ENCODE data around the gene CBFA2T3.

Gene CBFA2T3

DNA sequence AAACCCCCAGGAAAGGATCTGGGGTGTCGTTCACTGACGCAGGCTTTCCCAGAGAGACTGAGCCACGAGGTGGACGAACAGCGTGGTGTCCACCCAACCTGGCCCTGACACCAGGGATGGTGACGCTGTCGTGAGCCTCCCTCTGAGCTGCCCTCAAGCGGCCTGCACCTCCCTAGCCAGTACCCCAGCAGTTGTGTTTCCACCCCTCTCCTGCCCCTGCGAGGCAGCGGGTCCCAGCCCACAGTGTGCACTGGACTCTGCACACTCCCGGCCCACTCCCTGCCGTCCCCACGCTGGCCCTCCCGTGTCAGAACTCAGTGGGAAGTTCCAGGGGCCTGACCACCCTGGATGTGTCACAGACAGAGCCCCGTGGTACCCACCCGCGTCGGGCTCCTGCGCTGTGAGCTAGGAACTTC lies 39.8 kb downstream of the CBFA2T3 start:
- H3K9me3 ChIP-seq (ENCODE audit: control insufficient read depth, low read length): no peaks in the 10 kb centered on the region
- peaks cover 3% of the 10 kb centered on the region for H3K4me1 ChIP-seq (ENCODE audit: control insufficient read depth, insufficient read depth, low read length)
- H3K36me3 ChIP-seq (ENCODE audit: control insufficient read depth, insufficient read depth, low read length): no peaks in the 10 kb centered on the region
- peaks cover 44% of the 10 kb centered on the region for H3K27me3 ChIP-seq (ENCODE audit: control insufficient read depth, insufficient read depth, low read length, poor library complexity, severe bottlenecking)
- no peak overlapping the region for H3K4me3 ChIP-seq (ENCODE audit: insufficient read depth, low read depth, low read length)
- 94 to 95% methylated on average over 19 of the region's 19 CpGs for WGBS, 2 experiments
- H3K27ac ChIP-seq (ENCODE audit: insufficient read depth, low read depth, low read length, poor library complexity, severe bottlenecking): no peak overlapping the region

DNA sequence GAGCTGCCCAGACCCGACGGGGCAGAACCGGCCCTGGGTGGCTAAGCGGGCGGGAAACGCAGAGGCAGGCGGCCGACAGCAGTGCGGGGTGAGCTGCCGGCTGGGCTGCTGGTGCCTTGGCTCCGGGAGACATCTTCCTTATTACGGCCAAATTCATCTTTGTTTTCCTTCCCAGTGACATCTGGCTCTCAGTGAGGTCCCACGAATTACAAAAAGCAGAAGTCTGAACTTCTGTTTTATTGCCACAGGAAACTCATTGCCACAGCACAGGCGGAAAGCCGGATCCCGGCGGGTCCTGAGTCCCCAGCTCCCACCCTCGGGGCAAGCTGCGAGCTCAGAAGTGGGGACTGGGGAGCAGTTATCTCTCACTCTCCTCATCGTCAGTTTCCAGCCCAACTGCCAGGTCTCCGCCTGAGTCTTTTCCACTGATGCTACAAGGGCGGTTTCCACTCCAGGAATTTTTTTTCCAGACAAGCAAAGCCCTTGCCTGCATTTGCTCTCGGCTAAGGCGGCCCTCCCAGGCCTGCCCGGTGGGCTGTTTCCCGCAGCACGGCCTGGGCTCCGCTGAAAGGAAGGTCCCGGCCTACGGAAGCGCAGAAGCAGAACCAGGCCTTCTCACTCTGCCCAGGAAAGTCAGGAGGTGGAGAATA lies 40.3 kb downstream of the CBFA2T3 start:
- H3K36me3 ChIP-seq (ENCODE audit: control insufficient read depth, insufficient read depth, low read length): no peaks in the 10 kb centered on the region
- H3K4me1 ChIP-seq (ENCODE audit: control insufficient read depth, insufficient read depth, low read length): no peaks in the 10 kb centered on the region
- no peaks in the 10 kb centered on the region for H3K9me3 ChIP-seq (ENCODE audit: control insufficient read depth, low read length)
- peaks cover 40% of the 10 kb centered on the region for H3K27me3 ChIP-seq (ENCODE audit: control insufficient read depth, insufficient read depth, low read length, poor library complexity, severe bottlenecking)
- H3K4me3 ChIP-seq (ENCODE audit: insufficient read depth, low read depth, low read length): no peak overlapping the region
- WGBS, 2 experiments: 86 to 88% methylated on average over 31 of the region's 31 CpGs
- H3K27ac ChIP-seq (ENCODE audit: insufficient read depth, low read depth, low read length, poor library complexity, severe bottlenecking): no peak overlapping the region

DNA sequence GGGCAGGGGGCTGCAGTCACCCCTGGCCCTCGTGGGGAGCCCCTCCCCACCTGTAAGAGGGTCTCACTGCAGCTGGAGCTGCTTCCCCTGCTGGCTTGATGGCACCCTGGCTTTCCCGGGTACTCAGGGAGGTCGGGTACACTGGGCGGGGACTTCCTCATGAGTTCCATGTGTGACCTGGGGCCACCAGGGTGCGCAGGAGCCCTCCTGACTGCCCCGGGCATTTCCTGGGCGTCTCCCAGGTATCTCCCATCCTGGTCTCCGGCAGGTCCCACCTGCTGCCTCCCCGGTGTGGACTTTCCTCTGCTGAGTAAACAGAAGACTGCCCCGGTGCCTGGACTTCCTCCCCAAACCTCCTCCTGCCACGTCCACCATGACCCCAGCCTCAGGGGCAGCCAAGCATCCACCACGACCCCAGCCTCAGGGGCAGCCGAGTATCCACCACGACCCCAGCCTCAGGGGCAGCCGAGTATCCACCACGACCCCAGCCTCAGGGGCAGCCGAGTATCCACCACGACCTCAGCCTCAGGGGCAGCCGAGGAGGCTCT lies 40.9 kb downstream of the CBFA2T3 start:
- no peak overlapping the region for H3K4me3 ChIP-seq (ENCODE audit: insufficient read depth, low read depth, low read length)
- H3K4me1 ChIP-seq (ENCODE audit: control insufficient read depth, insufficient read depth, low read length): no peaks in the 10 kb centered on the region
- H3K9me3 ChIP-seq (ENCODE audit: control insufficient read depth, low read length): no peaks in the 10 kb centered on the region
- H3K36me3 ChIP-seq (ENCODE audit: control insufficient read depth, insufficient read depth, low read length): no peaks in the 10 kb centered on the region
- 85% methylated on average over 19 of the region's 19 CpGs for WGBS, 2 experiments
- H3K27ac ChIP-seq (ENCODE audit: insufficient read depth, low read depth, low read length, poor library complexity, severe bottlenecking): no peak overlapping the region
- peaks cover 34% of the 10 kb centered on the region for H3K27me3 ChIP-seq (ENCODE audit: control insufficient read depth, insufficient read depth, low read length, poor library complexity, severe bottlenecking)

DNA sequence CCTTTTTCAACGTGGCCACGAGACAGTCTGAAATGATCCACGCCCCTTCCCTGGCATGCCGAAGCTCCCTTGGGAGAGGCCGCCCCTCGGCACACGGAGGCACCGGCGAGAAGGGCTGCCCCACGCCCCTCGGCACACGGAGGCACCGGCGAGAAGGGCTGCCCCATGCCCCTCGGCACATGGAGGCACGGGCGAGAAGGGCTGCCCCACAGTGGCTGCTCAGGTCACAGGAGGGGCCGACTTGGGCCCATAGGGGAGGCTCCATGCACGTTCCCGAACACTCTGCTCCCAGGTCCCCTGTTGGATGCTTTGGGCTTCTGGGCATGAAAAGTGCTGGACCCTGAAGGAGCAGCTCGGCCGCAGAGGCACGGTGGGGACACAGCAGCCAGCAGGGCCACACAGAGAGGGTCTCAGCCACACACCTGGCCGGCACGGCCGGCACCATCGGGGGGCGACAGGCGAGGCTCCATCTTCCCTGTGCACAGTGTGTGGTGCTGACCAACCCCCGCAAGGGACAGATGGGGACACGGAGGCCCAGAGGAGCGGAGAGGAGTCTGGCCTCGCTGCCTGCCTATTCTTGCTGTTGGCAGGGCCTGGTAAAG lies 42.8 kb downstream of the CBFA2T3 start:
- H3K4me3 ChIP-seq (ENCODE audit: insufficient read depth, low read depth, low read length): no peak overlapping the region
- H3K36me3 ChIP-seq (ENCODE audit: control insufficient read depth, insufficient read depth, low read length): no peaks in the 10 kb centered on the region
- H3K27ac ChIP-seq (ENCODE audit: insufficient read depth, low read depth, low read length, poor library complexity, severe bottlenecking): no peak overlapping the region
- H3K4me1 ChIP-seq (ENCODE audit: control insufficient read depth, insufficient read depth, low read length): no peaks in the 10 kb centered on the region
- H3K9me3 ChIP-seq (ENCODE audit: control insufficient read depth, low read length): no peaks in the 10 kb centered on the region
- peaks cover 15% of the 10 kb centered on the region for H3K27me3 ChIP-seq (ENCODE audit: control insufficient read depth, insufficient read depth, low read length, poor library complexity, severe bottlenecking)
- WGBS, 2 experiments: 84 to 85% methylated on average over 33 of the region's 33 CpGs

DNA sequence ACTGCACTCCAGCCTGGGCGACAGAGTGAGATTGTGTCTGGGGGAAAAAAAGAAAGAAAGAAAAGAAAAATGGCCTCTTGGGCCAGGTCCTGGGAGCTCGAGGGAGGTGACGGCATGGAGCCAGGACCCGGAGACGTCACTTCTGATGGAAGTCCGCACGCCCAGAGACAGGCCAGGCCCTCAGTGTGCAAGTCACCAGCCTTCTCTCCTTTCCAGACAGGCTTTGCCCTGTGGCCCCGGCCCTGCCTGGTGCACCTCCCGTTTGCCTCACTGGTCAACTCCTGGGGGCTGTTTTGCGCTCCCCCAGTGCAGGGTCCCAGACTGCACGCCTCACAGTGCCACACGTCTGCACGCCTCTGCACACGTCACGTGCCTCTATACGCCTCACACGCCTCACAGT lies 44.1 kb downstream of the CBFA2T3 start:
- Histone ChIP-seq H3K36me3 (ENCODE audit: control insufficient read depth, insufficient read depth, low read length) (no peaks in the 10 kb centered on the region), H3K27me3 (ENCODE audit: control insufficient read depth, insufficient read depth, low read length, poor library complexity, severe bottlenecking) (peaks cover 3% of the 10 kb centered on the region), H3K4me3 (ENCODE audit: insufficient read depth, low read depth, low read length) (no peak overlapping the region), H3K9me3 (ENCODE audit: control insufficient read depth, low read length) (no peaks in the 10 kb centered on the region), H3K27ac (ENCODE audit: insufficient read depth, low read depth, low read length, poor library complexity, severe bottlenecking) (no peak overlapping the region), H3K4me1 (ENCODE audit: control insufficient read depth, insufficient read depth, low read length) (no peaks in the 10 kb centered on the region)
- WGBS, 2 experiments: 95% methylated on average over 13 of the region's 17 CpGs

DNA sequence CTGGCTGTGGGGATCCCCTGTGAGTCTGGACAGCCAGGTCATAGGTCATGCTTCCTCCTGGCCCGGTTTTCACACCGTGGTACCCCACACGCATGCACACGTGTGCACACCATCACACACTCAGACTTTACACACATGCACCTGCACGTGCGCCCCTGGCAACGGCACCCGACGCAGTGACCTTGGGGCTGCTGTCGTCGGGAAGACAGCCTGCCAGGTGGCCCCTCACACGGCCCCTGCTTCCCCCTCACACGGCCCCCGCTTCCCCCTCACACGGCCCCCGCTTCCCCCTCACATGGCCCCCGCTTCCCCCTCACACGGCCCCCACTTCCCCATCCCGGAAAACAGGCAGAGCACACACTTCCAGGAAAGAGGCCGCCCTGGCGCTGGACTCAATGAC lies 45.1 kb downstream of the CBFA2T3 start:
- H3K4me3 ChIP-seq (ENCODE audit: insufficient read depth, low read depth, low read length): no peak overlapping the region
- H3K27ac ChIP-seq (ENCODE audit: insufficient read depth, low read depth, low read length, poor library complexity, severe bottlenecking): no peak overlapping the region
- WGBS, 2 experiments: 91 to 92% methylated on average over 19 to 21 of the region's 21 CpGs
- H3K4me1 ChIP-seq (ENCODE audit: control insufficient read depth, insufficient read depth, low read length): no peaks in the 10 kb centered on the region
- no peaks in the 10 kb centered on the region for H3K9me3 ChIP-seq (ENCODE audit: control insufficient read depth, low read length)
- H3K27me3 ChIP-seq (ENCODE audit: control insufficient read depth, insufficient read depth, low read length, poor library complexity, severe bottlenecking): no peaks in the 10 kb centered on the region
- H3K36me3 ChIP-seq (ENCODE audit: control insufficient read depth, insufficient read depth, low read length): no peaks in the 10 kb centered on the region

DNA sequence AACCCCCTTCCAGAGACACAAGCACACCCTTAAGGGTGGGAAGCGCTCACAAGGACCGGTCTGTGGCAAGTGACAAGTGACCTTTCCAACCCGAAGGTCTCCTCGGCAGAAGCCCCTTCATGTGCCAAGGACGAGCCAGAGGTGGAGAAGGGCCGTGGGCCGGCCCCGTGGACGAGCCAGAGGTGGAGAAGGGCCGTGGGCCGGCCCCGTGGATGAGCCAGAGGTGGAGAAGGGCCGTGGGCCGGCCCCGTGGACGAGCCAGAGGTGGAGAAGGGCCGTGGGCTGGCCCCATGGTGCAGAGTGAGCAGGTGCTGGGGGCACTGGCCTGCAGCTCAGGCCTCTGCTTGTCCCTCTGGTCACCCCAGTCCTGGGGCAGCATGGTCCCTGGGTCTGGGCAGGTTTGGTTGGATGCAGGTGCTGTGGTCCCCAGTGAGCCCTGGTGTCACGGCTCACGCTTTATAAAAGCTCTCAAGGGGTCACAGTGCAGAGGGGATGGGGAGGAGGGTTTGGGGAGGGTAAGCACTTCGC lies 45.6 kb downstream of the CBFA2T3 start:
- Histone ChIP-seq H3K9me3 (ENCODE audit: control insufficient read depth, low read length) (no peaks in the 10 kb centered on the region), H3K4me1 (ENCODE audit: control insufficient read depth, insufficient read depth, low read length) (peaks cover 3% of the 10 kb centered on the region), H3K36me3 (ENCODE audit: control insufficient read depth, insufficient read depth, low read length) (no peaks in the 10 kb centered on the region), H3K4me3 (ENCODE audit: insufficient read depth, low read depth, low read length) (no peak overlapping the region), H3K27ac (ENCODE audit: insufficient read depth, low read depth, low read length, poor library complexity, severe bottlenecking) (no peak overlapping the region), H3K27me3 (ENCODE audit: control insufficient read depth, insufficient read depth, low read length, poor library complexity, severe bottlenecking) (no peaks in the 10 kb centered on the region)
- WGBS, 2 experiments: 89 to 93% methylated on average over 20 of the region's 20 CpGs

DNA sequence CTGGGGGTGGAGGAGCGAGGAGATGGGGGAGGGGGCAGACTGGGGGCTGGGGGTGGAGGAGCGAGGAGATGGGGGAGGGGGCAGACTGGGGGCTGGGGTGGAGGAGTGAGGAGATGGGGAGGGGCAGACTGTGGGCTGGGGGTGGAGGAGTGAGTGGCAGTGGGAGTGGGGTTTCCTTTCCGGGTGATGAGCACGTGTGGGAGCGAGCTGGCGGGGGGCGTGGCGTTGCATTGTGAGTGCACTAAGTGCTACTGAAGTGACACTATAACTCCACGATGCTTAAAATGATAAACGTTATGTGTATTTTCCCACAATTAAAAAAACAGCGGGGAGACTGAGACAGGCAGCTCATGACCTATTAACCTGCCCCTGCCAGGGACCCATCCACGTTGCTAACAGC lies 46.3 kb downstream of the CBFA2T3 start:
- WGBS, 2 experiments: 91 to 94% methylated on average over 11 to 12 of the region's 12 CpGs
- Histone ChIP-seq H3K27ac (ENCODE audit: insufficient read depth, low read depth, low read length, poor library complexity, severe bottlenecking) (no peak overlapping the region), H3K4me3 (ENCODE audit: insufficient read depth, low read depth, low read length) (no peak overlapping the region), H3K9me3 (ENCODE audit: control insufficient read depth, low read length) (no peaks in the 10 kb centered on the region), H3K27me3 (ENCODE audit: control insufficient read depth, insufficient read depth, low read length, poor library complexity, severe bottlenecking) (no peaks in the 10 kb centered on the region), H3K36me3 (ENCODE audit: control insufficient read depth, insufficient read depth, low read length) (no peaks in the 10 kb centered on the region), H3K4me1 (ENCODE audit: control insufficient read depth, insufficient read depth, low read length) (peaks cover 10% of the 10 kb centered on the region)

DNA sequence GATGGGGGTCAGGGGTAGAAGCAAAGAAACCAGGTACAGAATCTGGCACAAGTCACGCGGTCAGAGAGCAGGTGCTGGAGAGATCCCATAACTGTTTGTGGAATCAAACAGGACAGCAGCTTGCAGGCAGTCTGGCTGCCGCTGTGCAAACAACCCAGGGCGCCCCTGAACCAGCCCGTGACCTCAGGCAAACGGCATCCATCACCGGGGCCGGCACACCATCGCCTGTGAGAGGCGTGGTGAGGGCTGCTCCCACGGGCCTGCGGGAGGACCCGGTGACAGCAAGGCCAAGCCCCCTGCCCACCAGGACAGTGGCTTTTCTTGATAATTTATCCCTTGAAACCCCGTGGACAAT lies 47.9 kb downstream of the CBFA2T3 start:
- 95 to 96% methylated on average over 14 of the region's 14 CpGs for WGBS, 2 experiments

DNA sequence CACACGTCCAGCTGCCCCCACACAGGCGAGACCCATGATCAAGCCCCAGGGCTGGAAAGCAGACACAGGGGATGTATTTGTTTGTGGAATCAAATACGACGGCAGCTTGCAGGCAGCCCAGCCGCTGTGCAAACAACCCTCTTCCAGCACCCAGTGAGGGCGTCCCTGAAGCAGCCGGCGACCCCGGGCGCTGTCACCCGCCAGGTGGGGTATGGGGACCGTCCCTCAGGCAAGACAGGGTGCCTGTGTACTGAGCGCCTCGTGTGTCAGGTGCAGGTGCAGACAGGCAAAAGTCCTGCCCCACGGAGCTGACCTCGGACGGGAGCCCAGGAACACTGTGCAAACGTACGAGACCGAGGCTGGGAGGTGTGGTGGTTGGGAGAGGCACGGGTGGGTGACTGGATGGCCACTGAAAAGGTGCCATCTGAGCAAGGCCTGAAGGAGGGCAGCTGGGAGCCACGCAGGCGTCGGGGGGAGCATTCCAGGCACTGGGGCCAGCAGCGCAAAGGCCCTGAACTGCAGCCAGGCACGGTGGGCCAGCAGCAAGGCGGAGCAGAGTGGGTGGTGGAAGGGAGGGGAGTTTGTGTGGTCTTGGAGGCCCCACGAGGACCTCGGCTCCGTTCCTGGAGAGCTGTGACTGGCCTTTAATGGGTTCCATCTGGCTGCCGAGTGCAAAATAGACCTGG lies 48.5 kb downstream of the CBFA2T3 start:
- WGBS, 2 experiments: 89 to 90% methylated on average over 31 of the region's 31 CpGs
- H3K27me3 ChIP-seq (ENCODE audit: control insufficient read depth, insufficient read depth, low read length, poor library complexity, severe bottlenecking): no peaks in the 10 kb centered on the region

More for the DNA sequence above, 47.9 kb downstream of the CBFA2T3 start:
- H3K27ac ChIP-seq (ENCODE audit: insufficient read depth, low read depth, low read length, poor library complexity, severe bottlenecking): no peak overlapping the region
- H3K4me3 ChIP-seq (ENCODE audit: insufficient read depth, low read depth, low read length): no peak overlapping the region
- no peaks in the 10 kb centered on the region for H3K36me3 ChIP-seq (ENCODE audit: control insufficient read depth, insufficient read depth, low read length)
- no peaks in the 10 kb centered on the region for H3K27me3 ChIP-seq (ENCODE audit: control insufficient read depth, insufficient read depth, low read length, poor library complexity, severe bottlenecking)
- peaks cover 16% of the 10 kb centered on the region for H3K4me1 ChIP-seq (ENCODE audit: control insufficient read depth, insufficient read depth, low read length)
- no peaks in the 10 kb centered on the region for H3K9me3 ChIP-seq (ENCODE audit: control insufficient read depth, low read length)

More for the DNA sequence above, 48.5 kb downstream of the CBFA2T3 start:
- Histone ChIP-seq H3K27ac (ENCODE audit: insufficient read depth, low read depth, low read length, poor library complexity, severe bottlenecking) (no peak overlapping the region), H3K36me3 (ENCODE audit: control insufficient read depth, insufficient read depth, low read length) (no peaks in the 10 kb centered on the region), H3K4me3 (ENCODE audit: insufficient read depth, low read depth, low read length) (no peak overlapping the region), H3K9me3 (ENCODE audit: control insufficient read depth, low read length) (no peaks in the 10 kb centered on the region), H3K4me1 (ENCODE audit: control insufficient read depth, insufficient read depth, low read length) (peaks cover 16% of the 10 kb centered on the region)
